Activated T-helper 1 cell treated with anti-CD3 and anti-CD28 coated beads, Interleukin-12 subunit alpha, Interleukin-12 subunit beta, Interleukin-2, Interleukin-4 antibody, amounts not matched to agents 30 ng/mL and 10 ng/mL and 1 ng/mL, durations not matched to agents 14 hours and 24 hours and 36 hours (primary cell): ENCODE data around the gene STX1A. TPM values are rescaled to one million over a fixed set of nuclear protein-coding genes. Genes with fewer than 3 reads are reported as not detected.

Experiments
- DNase-seq: peaks from one replicate; pipeline ENCODE4 v3.0.0; 2021; ENCODE audit warnings: low spot score
- H3K27ac Mint-ChIP-seq: one replicate; pipeline ENCODE4 v1.8.0; 2021; ENCODE audit warnings: mild to moderate bottlenecking, mixed read lengths
- H3K27me3 Mint-ChIP-seq: one replicate; pipeline ENCODE4 v1.8.0; 2022; ENCODE audit warnings: mild to moderate bottlenecking, moderate library complexity, mixed read lengths; ENCODE audit not compliant: insufficient read depth
- H3K36me3 Mint-ChIP-seq: one replicate; pipeline ENCODE4 v1.8.0; 2021; ENCODE audit warnings: low read depth, mixed read lengths
- H3K4me1 Mint-ChIP-seq: one replicate; pipeline ENCODE4 v1.8.0; 2021; ENCODE audit warnings: low read depth, mixed read lengths
- H3K4me3 Mint-ChIP-seq: one replicate; pipeline ENCODE4 v1.8.0; 2021; ENCODE audit warnings: mild to moderate bottlenecking, moderate library complexity, mixed read lengths
- H3K9me3 Mint-ChIP-seq: one replicate; pipeline ENCODE4 v1.8.0; 2021; ENCODE audit warnings: mixed read lengths
- intact Hi-C: fragments of 100-400 bp; cut with micrococcal nuclease; formaldehyde crosslinking; loops from one replicate; pipeline ENCODE4 v1.15.1; 2024
- total RNA-seq: library from RNA; stranded (reverse); gene quantifications from 2 replicates; pipeline ENCODE4 v1.2.3, GENCODE V29; 2022

STX1A gene
- total RNA-seq, 1 donor from 2014 or later: 26.7 TPM

- peaks cover 6% of the 10 kb centered on the region for H3K4me1 Mint-ChIP-seq
- H3K9me3 Mint-ChIP-seq: no peaks in the 10 kb centered on the region
- no peak overlapping the region for H3K27ac Mint-ChIP-seq
- intact Hi-C loops: no loop called here
- no peaks in the 10 kb centered on the region for H3K36me3 Mint-ChIP-seq
- no peak for DNase-seq
- H3K4me3 Mint-ChIP-seq: peak overlapping the region; percentile 56
- peaks cover 3% of the 10 kb centered on the region for H3K27me3 Mint-ChIP-seq
Observed at GRCh38 chr7:73740771-73741170, 21.3 kb upstream of the STX1A start.

DNA sequence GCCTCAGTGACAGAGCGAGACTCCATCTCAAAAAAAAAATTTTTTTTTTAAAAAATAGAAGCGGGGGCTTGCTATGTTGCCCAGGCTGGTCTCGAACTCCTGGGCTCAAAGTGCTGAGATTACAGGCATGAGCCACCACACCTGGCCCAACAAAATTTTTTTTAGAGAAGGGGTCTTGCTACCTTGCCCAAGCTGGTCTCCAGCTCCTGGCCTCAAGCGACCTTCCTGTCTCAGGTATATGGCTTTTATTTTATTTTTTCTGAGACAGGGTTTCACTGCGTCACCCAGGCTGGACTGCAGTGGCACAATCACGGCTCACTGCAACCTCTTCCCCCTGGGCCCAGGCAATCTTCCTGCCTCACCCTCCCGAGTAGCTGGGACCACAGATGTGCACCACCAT, 20.7 kb upstream of the STX1A start:
- Mint-ChIP-seq H3K9me3 (no peaks in the 10 kb centered on the region), H3K27me3 (peaks cover 3% of the 10 kb centered on the region), H3K36me3 (no peaks in the 10 kb centered on the region), H3K27ac (no peak overlapping the region), H3K4me1 (peaks cover 6% of the 10 kb centered on the region), H3K4me3 (peak overlapping the region; percentile 56)
- DNase-seq: no peak
- intact Hi-C loops: no loop called here

- Mint-ChIP-seq H3K4me1 (peaks cover 13% of the 10 kb centered on the region), H3K9me3 (no peaks in the 10 kb centered on the region), H3K36me3 (no peaks in the 10 kb centered on the region), H3K27ac (peak overlapping the region; percentile 79), H3K4me3 (peak overlapping the region; percentile 94), H3K27me3 (peaks cover 3% of the 10 kb centered on the region)
- intact Hi-C loops: loop anchor here (2.0 to 10.0 kb wide), 5 partner anchors 103 to 1999 kb away; partner anchors contain the start of genes FZD9, HIP1, LIMK1 and METTL27
- DNase-seq: no peak
Observed at GRCh38 chr7:73739387-73739767, 19.9 kb upstream of the STX1A start.

- intact Hi-C loops: loop anchor here (1.0 to 10.0 kb wide), 14 partner anchors 20 to 2000 kb away; partner anchors contain the start of genes BAZ1B, BCL7B, BUD23 and DNAJC30
- Mint-ChIP-seq H3K4me3 (peak within 1 kb of the TSS; percentile 94), H3K36me3 (no peaks in the 10 kb centered on the region), H3K9me3 (no peaks in the 10 kb centered on the region), H3K27ac (peak within 1 kb of the TSS; percentile 93), H3K4me1 (peaks cover 14% of the 10 kb centered on the region), H3K27me3 (peaks cover 2% of the 10 kb centered on the region)
- DNase-seq: peak; percentile 95
Observed at GRCh38 chr7:73738612-73739386, 19.3 kb upstream of the STX1A start, which contains the start of gene ABHD11. ABHD11 (minus strand) TSS chr7:73738802; CDS start chr7:73738770, 32 bp downstream.

GRCh38 chr7:73738220-73738611, 18.7 kb upstream of the STX1A start:
- Mint-ChIP-seq H3K36me3 (no peaks in the 10 kb centered on the region), H3K4me1 (peaks cover 14% of the 10 kb centered on the region), H3K27me3 (peaks cover under 1% of the 10 kb centered on the region), H3K27ac (peak overlapping the region; percentile 93), H3K9me3 (no peaks in the 10 kb centered on the region), H3K4me3 (peak overlapping the region; percentile 94)
- intact Hi-C loops: loop anchor here (1.0 to 10.0 kb wide), 14 partner anchors 20 to 2001 kb away; partner anchors contain the start of genes BAZ1B, BCL7B, BUD23 and DNAJC30
- peak; percentile 28 for DNase-seq

DNA sequence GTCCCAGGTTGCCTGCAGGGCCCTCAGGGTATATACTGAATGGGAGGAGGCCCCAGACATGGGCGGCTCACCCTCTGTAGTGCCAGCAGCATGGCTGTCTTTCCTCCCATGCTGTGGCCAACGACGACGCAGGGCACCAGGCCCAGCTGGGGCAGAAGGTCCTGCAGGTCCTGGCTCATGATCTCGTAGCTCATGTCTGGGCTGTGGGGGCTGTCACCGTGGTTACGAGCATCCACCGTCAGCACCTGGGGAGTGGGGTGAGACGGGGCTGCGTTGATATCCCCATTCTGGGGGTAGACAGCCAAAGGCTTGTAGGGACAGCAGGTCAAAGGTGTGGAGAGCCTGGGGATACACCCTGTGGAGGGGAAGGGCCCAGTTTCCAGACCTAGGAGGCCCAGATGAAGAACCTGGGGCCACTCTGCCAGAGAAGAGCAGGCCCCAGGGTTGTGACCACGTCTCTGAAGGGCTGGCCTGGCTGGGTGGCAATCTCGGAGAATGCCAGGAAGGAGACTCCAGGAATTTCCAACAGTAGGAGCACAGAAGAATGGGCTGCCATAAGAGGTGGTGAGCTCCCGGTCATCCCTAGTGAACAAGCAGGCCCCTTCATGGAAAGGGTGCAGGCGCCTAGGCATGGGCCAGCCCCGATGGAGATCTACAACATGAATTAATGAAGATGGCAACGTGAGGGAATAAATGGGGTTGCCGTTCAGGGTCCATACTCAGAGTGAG, 18.2 kb upstream of the STX1A start:
- peak overlapping the region; percentile 94 for H3K4me3 Mint-ChIP-seq
- no peak for DNase-seq
- H3K27me3 Mint-ChIP-seq: peaks cover 3% of the 10 kb centered on the region
- intact Hi-C loops: loop anchor here (1.0 to 10.0 kb wide), 14 partner anchors 19 to 2001 kb away; partner anchors contain the start of genes BAZ1B, BCL7B, BUD23 and DNAJC30
- peaks cover 14% of the 10 kb centered on the region for H3K4me1 Mint-ChIP-seq
- no peaks in the 10 kb centered on the region for H3K9me3 Mint-ChIP-seq
- no peaks in the 10 kb centered on the region for H3K36me3 Mint-ChIP-seq
- peak overlapping the region; percentile 93 for H3K27ac Mint-ChIP-seq

DNA sequence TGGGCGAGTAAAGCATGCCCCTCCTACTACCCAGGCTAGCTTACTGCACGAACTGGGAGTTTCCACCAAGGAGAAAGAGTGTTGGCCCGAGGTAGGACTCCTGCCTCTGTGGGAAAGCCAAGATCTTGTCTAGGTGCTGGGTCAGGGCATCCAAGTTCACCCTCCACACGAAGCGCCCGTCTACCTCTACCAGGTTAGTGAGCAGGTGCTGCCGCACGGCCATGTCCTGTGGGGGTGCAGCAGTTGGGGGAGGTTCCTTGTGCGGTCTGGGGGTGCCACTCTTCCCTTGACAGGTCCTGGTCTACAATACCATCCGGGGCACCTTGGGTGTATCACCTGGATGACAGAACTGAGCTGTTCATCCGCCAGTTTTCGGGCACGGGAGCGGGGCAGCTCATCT, 17.4 kb upstream of the STX1A start:
- intact Hi-C loops: loop anchor here (5.0 to 10.0 kb wide), 2 partner anchors 348 to 1855 kb away; partner anchors contain the start of gene LIMK1
- Mint-ChIP-seq H3K4me3 (peak overlapping the region; percentile 94), H3K4me1 (peaks cover 14% of the 10 kb centered on the region), H3K27ac (no peak overlapping the region), H3K36me3 (no peaks in the 10 kb centered on the region), H3K27me3 (peaks cover 3% of the 10 kb centered on the region), H3K9me3 (no peaks in the 10 kb centered on the region)
- no peak for DNase-seq

DNA sequence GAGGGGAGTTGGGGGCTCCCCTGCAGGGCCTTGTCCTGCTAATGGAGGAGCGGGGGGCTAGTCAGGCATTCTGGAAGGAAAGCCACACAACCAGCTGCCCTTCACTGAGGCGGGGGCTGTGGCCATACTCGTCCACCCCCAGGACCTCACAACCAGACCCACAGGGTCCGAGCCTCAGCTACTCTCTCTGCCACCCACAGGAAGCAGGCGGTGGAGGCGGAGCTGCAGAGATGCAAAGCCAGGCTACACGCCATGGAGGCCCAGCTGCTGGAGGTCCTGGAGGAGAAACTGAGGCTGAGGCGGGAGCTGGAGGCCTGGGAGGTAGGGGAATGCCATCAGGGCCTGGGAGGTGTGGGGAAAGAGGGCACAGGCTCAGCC, 16.0 kb upstream of the STX1A start:
- Mint-ChIP-seq H3K9me3 (no peaks in the 10 kb centered on the region), H3K36me3 (no peaks in the 10 kb centered on the region), H3K27me3 (peaks cover 3% of the 10 kb centered on the region), H3K27ac (no peak overlapping the region), H3K4me3 (no peak overlapping the region), H3K4me1 (peaks cover 14% of the 10 kb centered on the region)
- intact Hi-C loops: loop anchor here (2.0 to 10.0 kb wide), 3 partner anchors 129 to 1857 kb away; partner anchors contain the start of gene LIMK1
- no peak for DNase-seq

DNA sequence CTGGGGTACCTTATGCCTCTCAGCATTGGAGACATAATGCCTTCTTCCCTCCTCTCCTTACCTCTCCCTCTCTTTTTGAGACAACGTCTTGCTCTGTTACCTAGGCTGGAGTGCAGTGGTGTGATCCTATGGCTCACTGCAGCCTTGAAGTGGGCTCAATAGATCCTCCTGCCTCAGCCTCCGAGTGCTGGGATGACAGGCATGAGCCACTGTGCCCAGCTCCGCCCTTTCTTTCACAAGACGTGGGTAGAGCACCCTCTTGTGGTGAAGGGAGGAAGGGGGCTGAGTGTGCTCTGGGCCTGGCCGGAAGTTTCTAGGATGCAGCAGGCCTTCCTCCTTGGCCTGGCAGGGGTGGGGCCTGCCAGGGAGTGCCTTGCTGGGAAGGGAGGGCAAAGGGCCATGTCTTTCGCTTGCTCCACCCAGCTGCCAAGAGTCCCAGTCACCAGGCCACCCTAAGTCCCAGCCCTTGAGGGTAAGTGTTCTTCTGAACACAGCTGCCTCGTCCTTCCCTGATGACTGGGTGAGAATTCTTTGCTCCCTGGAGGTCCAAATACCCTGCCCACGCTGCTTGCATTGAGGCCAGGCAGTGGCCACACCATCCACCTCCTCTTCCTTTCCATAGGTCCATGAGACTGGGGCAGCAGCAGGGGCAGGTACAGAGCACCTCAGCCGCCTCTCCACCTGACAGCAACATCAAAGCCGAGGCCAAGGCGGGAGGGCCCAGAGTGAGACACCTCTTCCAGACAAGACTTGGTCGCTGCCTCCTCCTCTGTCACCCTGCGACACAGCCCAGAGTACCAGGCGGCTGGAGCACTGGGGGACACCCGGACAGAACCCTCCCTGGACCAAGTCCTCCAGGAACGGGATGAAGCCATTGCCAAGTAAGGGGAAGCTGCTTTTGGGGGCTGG, 15.4 kb upstream of the STX1A start:
- H3K36me3 Mint-ChIP-seq: no peaks in the 10 kb centered on the region
- no peaks in the 10 kb centered on the region for H3K9me3 Mint-ChIP-seq
- H3K27ac Mint-ChIP-seq: peak overlapping the region; percentile 8
- peaks cover 14% of the 10 kb centered on the region for H3K4me1 Mint-ChIP-seq
- H3K27me3 Mint-ChIP-seq: peaks cover 6% of the 10 kb centered on the region
- no peak overlapping the region for H3K4me3 Mint-ChIP-seq
- intact Hi-C loops: loop anchor here (2.0 to 10.0 kb wide), 4 partner anchors 128 to 1857 kb away; partner anchors contain the start of gene LIMK1
- DNase-seq: peak; percentile 78

- intact Hi-C loops: loop anchor here (5.0 to 10.0 kb wide), 2 partner anchors 280 to 352 kb away; partner anchors contain the start of gene LIMK1
- no peak overlapping the region for H3K27ac Mint-ChIP-seq
- H3K27me3 Mint-ChIP-seq: peaks cover 12% of the 10 kb centered on the region
- DNase-seq: no peak
- H3K4me1 Mint-ChIP-seq: peaks cover 8% of the 10 kb centered on the region
- no peaks in the 10 kb centered on the region for H3K9me3 Mint-ChIP-seq
- no peaks in the 10 kb centered on the region for H3K36me3 Mint-ChIP-seq
- H3K4me3 Mint-ChIP-seq: no peak overlapping the region
Observed at GRCh38 chr7:73732397-73732796, 12.9 kb upstream of the STX1A start.

DNA sequence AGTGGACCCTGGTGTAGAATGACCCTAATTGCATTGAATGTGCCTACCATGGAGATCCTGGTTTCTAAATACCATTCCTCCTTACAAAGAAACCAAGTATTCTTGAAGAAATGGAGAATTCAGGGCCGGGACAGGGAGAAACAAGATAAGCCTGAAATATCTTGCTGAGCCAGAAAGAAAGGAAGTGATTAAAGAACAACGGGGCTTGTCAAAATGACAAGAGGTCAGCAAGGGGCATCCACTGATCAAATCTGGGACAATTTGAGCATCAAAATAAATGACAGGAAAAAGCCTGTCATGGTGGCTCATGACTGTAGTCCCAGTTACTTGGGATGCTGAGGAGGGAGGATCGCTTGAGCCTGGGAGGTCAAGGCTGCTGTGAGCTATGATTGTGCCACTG, 11.0 kb upstream of the STX1A start:
- Mint-ChIP-seq H3K27me3 (peaks cover 12% of the 10 kb centered on the region), H3K27ac (no peak overlapping the region), H3K36me3 (no peaks in the 10 kb centered on the region), H3K9me3 (no peaks in the 10 kb centered on the region), H3K4me1 (peaks cover 8% of the 10 kb centered on the region), H3K4me3 (no peak overlapping the region)
- no peak for DNase-seq
- intact Hi-C loops: loop anchor here (5.0 to 10.0 kb wide), 2 partner anchors 278 to 354 kb away; partner anchors contain the start of gene LIMK1

DNA sequence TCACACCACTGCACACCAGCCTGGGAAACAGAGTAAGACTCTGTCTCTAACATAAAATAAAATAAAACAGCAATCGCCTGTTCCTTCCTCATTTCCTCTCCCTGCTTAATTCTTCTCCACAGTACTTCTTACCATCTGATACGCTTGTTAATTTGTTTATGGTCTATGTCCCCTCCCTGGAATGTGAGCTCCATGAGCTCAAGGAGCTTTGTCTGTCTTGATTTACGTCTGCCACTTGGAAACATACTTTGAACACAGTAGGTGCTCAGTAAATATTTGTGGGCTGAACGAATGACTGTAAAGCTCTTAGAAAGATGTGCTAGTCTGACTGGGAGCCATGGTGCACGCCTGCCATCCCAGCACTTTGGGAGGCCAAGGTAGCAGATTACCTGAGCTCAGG, 9.1 kb upstream of the STX1A start:
- Mint-ChIP-seq H3K4me1 (no peaks in the 10 kb centered on the region), H3K9me3 (no peaks in the 10 kb centered on the region), H3K27ac (no peak overlapping the region), H3K27me3 (peaks cover 12% of the 10 kb centered on the region), H3K36me3 (no peaks in the 10 kb centered on the region), H3K4me3 (no peak overlapping the region)
- intact Hi-C loops: loop anchor here (5.0 kb wide), 1 partner anchor 406 kb away; no protein-coding TSS in a partner anchor
- DNase-seq: no peak
